Stimulated activated CD8-positive, alpha-beta memory T cell treated with anti-CD3 and anti-CD28 coated beads, Interleukin-12 subunit alpha, Interleukin-12 subunit beta, amount 100 ng/mL, for 24 hours (primary cell): ENCODE data around the gene ATP5ME.
"Not testable (repeated sequence)": the region's sequence is repeated elsewhere in the genome, so short reads cannot be mapped to it uniquely, and the experiment has no call there.

Experiments used
- DNase-seq: peaks from one replicate; pipeline ENCODE4 v3.0.0-alpha.2; 2020; ENCODE audit errors: extremely low read depth

ATP5ME gene

GRCh38 chr4:704971-705277 lies 30.8 kb upstream of the ATP5ME start:
- no peak for DNase-seq

DNA sequence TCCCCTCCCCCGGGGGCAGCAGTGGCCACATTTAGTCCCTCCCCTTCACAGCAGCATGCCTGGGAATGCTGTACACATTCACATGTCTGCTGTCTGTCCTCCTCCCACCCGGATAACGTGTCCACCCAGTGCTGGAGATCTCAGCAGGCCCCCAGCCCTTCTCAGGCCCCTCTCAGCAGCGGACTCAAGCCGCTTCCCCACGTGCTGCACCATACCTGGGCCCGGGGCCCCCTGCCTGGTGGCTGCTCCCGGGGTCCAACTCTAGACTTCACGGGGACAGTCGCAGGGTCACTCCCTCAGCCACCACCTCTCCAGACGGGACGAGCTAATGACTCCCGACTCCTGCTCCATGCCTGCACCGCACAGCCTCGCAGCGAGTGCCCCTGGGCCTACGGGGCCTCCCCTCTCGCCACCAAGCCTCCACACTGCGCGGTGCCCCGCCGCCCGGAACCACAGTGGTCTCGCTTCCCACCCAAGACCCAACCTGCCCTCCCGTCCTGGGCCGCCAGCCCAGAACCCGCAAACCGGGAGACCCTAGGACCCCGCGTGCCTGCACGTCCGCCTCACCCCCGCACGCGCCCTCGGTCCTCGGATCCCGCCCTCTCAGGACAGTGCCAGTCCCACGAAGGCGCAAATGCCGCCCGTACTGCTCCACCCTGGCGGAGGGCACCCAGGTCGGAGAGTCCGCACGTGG lies 30.3 kb upstream of the ATP5ME start:
- DNase-seq: no peak

GRCh38 chr4:703336-704197 lies 29.5 kb upstream of the ATP5ME start:
- DNase-seq: no peak

GRCh38 chr4:702618-703048 lies 28.6 kb upstream of the ATP5ME start:
- no peak for DNase-seq

- DNase-seq: no peak
Observed at GRCh38 chr4:700587-701264, 26.6 kb upstream of the ATP5ME start.

GRCh38 chr4:699816-700580 lies 25.9 kb upstream of the ATP5ME start:
- no peak for DNase-seq

GRCh38 chr4:694341-694940 lies 20.4 kb upstream of the ATP5ME start:
- DNase-seq: not testable (repeated sequence)

GRCh38 chr4:692771-693554 lies 18.9 kb upstream of the ATP5ME start:
- no peak for DNase-seq

- DNase-seq: no peak
Observed at GRCh38 chr4:689723-690122, 15.6 kb upstream of the ATP5ME start.

DNA sequence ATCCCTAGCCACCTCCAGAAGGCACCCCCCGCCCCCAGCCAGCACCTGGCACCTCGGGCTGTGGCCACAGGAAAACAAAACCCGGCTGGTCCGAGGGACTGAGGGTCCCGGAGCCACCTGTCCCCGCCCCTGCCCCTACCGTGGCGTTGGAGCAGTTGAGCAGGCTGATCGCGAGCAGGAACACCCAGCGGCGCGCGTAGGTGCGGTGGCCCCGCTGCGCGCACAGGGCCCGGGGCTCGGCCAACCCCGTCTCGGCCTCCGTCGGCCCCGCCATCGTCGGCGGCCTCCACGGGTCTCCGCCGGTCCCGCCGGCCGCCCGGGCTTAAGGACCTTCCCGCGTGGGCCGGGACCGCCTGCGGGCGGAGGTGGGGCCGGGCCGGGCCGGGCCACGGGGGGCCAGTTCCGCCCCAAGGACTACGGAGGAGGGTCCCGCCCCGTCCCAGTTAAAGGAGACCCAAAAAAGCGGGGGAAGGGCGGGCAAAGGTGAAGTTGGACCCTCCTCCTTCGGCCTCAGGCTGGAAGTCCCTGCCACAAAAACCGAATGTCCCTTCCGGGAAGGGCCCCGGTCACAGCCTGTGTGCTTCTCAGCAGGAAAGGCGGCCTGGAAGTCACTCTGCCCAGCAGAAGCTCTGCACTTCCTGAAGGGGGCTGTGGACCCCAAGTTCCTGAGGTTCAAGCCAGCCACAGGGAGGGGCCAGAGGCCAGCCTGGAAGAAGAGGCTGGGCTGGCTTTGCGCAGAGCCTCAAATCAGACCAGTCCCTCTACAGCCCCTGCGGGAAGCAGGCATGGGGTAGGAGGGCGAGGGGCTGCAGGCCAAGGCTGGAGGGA lies 15.0 kb upstream of the ATP5ME start, which contains the start of gene SLC49A3:
SLC49A3 (minus strand) TSS at position 298 of the 828 bp plus-strand sequence; CDS start at position 274, 24 bp downstream.
- no peak for DNase-seq

GRCh38 chr4:687971-688853 lies 14.1 kb upstream of the ATP5ME start:
- DNase-seq: no peak

DNA sequence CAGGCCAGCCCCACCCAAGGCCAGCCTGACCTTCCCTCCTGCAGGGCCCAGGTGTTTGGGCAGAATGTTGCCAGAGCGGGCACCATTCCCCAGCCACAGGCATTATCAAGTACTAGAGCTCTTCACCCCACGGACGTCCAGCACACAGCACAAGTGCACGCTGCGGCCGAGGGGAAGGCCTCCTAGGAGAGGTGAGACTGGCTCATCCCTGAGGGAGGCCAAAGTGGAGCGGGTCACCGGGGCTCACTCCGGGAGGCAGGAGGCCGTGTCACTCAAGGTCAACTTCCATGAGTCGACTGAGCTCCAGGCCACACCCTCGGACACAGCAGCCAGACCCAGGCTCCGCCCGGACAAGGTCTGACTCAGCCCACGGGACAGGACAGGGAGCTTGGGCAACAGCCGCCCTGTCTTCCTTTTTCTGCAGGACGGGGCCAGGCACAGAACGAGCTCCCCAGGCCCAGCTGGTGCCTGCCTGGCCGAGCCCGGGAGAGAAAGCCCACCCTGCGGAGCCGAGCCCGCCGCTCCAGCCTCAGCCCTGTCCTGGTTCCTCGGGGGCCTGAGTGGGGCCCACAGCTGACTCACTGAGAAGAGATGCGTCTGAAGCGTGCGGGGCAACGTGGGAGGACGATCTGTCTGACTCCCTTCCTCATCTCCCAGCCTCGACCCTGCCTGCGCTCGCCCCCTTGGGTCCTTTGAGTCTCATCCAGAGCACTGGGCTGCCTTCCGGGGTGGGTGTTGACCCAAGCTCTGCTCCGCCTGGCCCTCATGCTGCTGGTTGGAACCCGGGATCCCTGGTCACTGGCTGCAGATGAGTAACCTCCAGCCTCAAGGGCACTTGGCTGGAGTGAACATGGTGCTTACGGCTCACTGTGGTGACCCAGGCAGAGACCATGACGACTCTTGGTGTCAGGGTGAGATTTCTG lies 13.2 kb upstream of the ATP5ME start:
- no peak for DNase-seq

GRCh38 chr4:686413-687040 lies 12.5 kb upstream of the ATP5ME start:
- no peak for DNase-seq

GRCh38 chr4:685679-686412 lies 11.8 kb upstream of the ATP5ME start:
- no peak for DNase-seq

GRCh38 chr4:684623-685327 lies 10.7 kb upstream of the ATP5ME start:
- DNase-seq: no peak
